ENCODE measurements around the gene ADCK2.
"Not testable (repeated sequence)": the region's sequence is repeated elsewhere in the genome, so short reads cannot be mapped to it uniquely, and the experiment has no call there.

Gene ADCK2

GRCh38 chr7:140691376-140692045 lies 18.8 kb downstream of the ADCK2 start:
- Histone ChIP-seq H3K4me1 (ENCODE audit: control insufficient read depth, insufficient read depth, low read length) (no peaks in the 10 kb centered on the region), H3K9me3 (ENCODE audit: control insufficient read depth, insufficient read depth, low read length) (no peaks in the 10 kb centered on the region), H3K36me3 (ENCODE audit: control insufficient read depth, insufficient read depth, low read length) (peaks cover 3% of the 10 kb centered on the region), H3K4me3 (ENCODE audit: low read depth, low read length) (no peak overlapping the region), H3K9ac (ENCODE audit: low read depth, low read length) (no peak overlapping the region), H3K27me3 (ENCODE audit: control insufficient read depth, insufficient read depth, low read length) (no peaks in the 10 kb centered on the region)

GRCh38 chr7:140693849-140694248 lies 21.1 kb downstream of the ADCK2 start:
- H3K9me3 ChIP-seq (ENCODE audit: control insufficient read depth, insufficient read depth, low read length); H3K36me3 ChIP-seq (ENCODE audit: control insufficient read depth, insufficient read depth, low read length); H3K9ac ChIP-seq (ENCODE audit: low read depth, low read length); H3K27me3 ChIP-seq (ENCODE audit: control insufficient read depth, insufficient read depth, low read length); H3K4me1 ChIP-seq (ENCODE audit: control insufficient read depth, insufficient read depth, low read length); H3K4me3 ChIP-seq (ENCODE audit: low read depth, low read length): not testable (repeated sequence)

GRCh38 chr7:140694592-140694991 lies 21.8 kb downstream of the ADCK2 start:
- H3K4me1 ChIP-seq (ENCODE audit: control insufficient read depth, insufficient read depth, low read length): no peaks in the 10 kb centered on the region
- H3K36me3 ChIP-seq (ENCODE audit: control insufficient read depth, insufficient read depth, low read length): peaks cover 3% of the 10 kb centered on the region
- H3K9me3 ChIP-seq (ENCODE audit: control insufficient read depth, insufficient read depth, low read length): no peaks in the 10 kb centered on the region
- H3K9ac ChIP-seq (ENCODE audit: low read depth, low read length): no peak overlapping the region
- H3K4me3 ChIP-seq (ENCODE audit: low read depth, low read length): no peak overlapping the region
- H3K27me3 ChIP-seq (ENCODE audit: control insufficient read depth, insufficient read depth, low read length): no peaks in the 10 kb centered on the region

- Histone ChIP-seq H3K9me3 (ENCODE audit: control insufficient read depth, insufficient read depth, low read length) (no peaks in the 10 kb centered on the region), H3K4me3 (ENCODE audit: low read depth, low read length) (no peak overlapping the region), H3K36me3 (ENCODE audit: control insufficient read depth, insufficient read depth, low read length) (peaks cover 3% of the 10 kb centered on the region), H3K9ac (ENCODE audit: low read depth, low read length) (no peak overlapping the region), H3K4me1 (ENCODE audit: control insufficient read depth, insufficient read depth, low read length) (no peaks in the 10 kb centered on the region), H3K27me3 (ENCODE audit: control insufficient read depth, insufficient read depth, low read length) (no peaks in the 10 kb centered on the region)
These were observed 22.6 kb downstream of the ADCK2 start for GRCh38 chr7:140695381-140695780.

GRCh38 chr7:140696024-140696679 lies 23.4 kb downstream of the ADCK2 start:
- Histone ChIP-seq H3K4me3 (ENCODE audit: low read depth, low read length) (peak overlapping the region; percentile 88), H3K9ac (ENCODE audit: low read depth, low read length) (peak overlapping the region; percentile 77), H3K4me1 (ENCODE audit: control insufficient read depth, insufficient read depth, low read length) (no peaks in the 10 kb centered on the region), H3K9me3 (ENCODE audit: control insufficient read depth, insufficient read depth, low read length) (no peaks in the 10 kb centered on the region), H3K36me3 (ENCODE audit: control insufficient read depth, insufficient read depth, low read length) (peaks cover 3% of the 10 kb centered on the region), H3K27me3 (ENCODE audit: control insufficient read depth, insufficient read depth, low read length) (no peaks in the 10 kb centered on the region)

- Histone ChIP-seq H3K36me3 (ENCODE audit: control insufficient read depth, insufficient read depth, low read length) (peaks cover under 1% of the 10 kb centered on the region), H3K27me3 (ENCODE audit: control insufficient read depth, insufficient read depth, low read length) (no peaks in the 10 kb centered on the region), H3K9me3 (ENCODE audit: control insufficient read depth, insufficient read depth, low read length) (no peaks in the 10 kb centered on the region), H3K4me3 (ENCODE audit: low read depth, low read length) (peak within 1 kb of the TSS; percentile 88), H3K9ac (ENCODE audit: low read depth, low read length) (peak within 1 kb of the TSS; percentile 77), H3K4me1 (ENCODE audit: control insufficient read depth, insufficient read depth, low read length) (no peaks in the 10 kb centered on the region)
These were observed 24.1 kb downstream of the ADCK2 start, which contains the start of gene NDUFB2 for GRCh38 chr7:140696680-140697446. Gene NDUFB2 (plus strand): TSS chr7:140696708. CDS start chr7:140696745, 37 bp downstream.

- no peaks in the 10 kb centered on the region for H3K27me3 ChIP-seq (ENCODE audit: control insufficient read depth, insufficient read depth, low read length)
- peak overlapping the region; percentile 51 for H3K9ac ChIP-seq (ENCODE audit: low read depth, low read length)
- no peaks in the 10 kb centered on the region for H3K36me3 ChIP-seq (ENCODE audit: control insufficient read depth, insufficient read depth, low read length)
- H3K9me3 ChIP-seq (ENCODE audit: control insufficient read depth, insufficient read depth, low read length): no peaks in the 10 kb centered on the region
- peak overlapping the region; percentile 88 for H3K4me3 ChIP-seq (ENCODE audit: low read depth, low read length)
- H3K4me1 ChIP-seq (ENCODE audit: control insufficient read depth, insufficient read depth, low read length): no peaks in the 10 kb centered on the region
These were observed 24.9 kb downstream of the ADCK2 start for GRCh38 chr7:140697447-140698143.

- Histone ChIP-seq H3K36me3 (ENCODE audit: control insufficient read depth, insufficient read depth, low read length) (no peaks in the 10 kb centered on the region), H3K4me1 (ENCODE audit: control insufficient read depth, insufficient read depth, low read length) (no peaks in the 10 kb centered on the region), H3K9me3 (ENCODE audit: control insufficient read depth, insufficient read depth, low read length) (no peaks in the 10 kb centered on the region), H3K4me3 (ENCODE audit: low read depth, low read length) (no peak overlapping the region), H3K27me3 (ENCODE audit: control insufficient read depth, insufficient read depth, low read length) (no peaks in the 10 kb centered on the region), H3K9ac (ENCODE audit: low read depth, low read length) (no peak overlapping the region)
These were observed 25.7 kb downstream of the ADCK2 start for GRCh38 chr7:140698477-140698876.

- H3K27me3 ChIP-seq (ENCODE audit: control insufficient read depth, insufficient read depth, low read length): no peaks in the 10 kb centered on the region
- H3K4me3 ChIP-seq (ENCODE audit: low read depth, low read length): no peak overlapping the region
- no peaks in the 10 kb centered on the region for H3K4me1 ChIP-seq (ENCODE audit: control insufficient read depth, insufficient read depth, low read length)
- H3K36me3 ChIP-seq (ENCODE audit: control insufficient read depth, insufficient read depth, low read length): peaks cover 6% of the 10 kb centered on the region
- H3K9ac ChIP-seq (ENCODE audit: low read depth, low read length): no peak overlapping the region
- H3K9me3 ChIP-seq (ENCODE audit: control insufficient read depth, insufficient read depth, low read length): no peaks in the 10 kb centered on the region
These were observed 30.0 kb downstream of the ADCK2 start for GRCh38 chr7:140702774-140703173.

- Histone ChIP-seq H3K27me3 (ENCODE audit: control insufficient read depth, insufficient read depth, low read length) (no peaks in the 10 kb centered on the region), H3K4me3 (ENCODE audit: low read depth, low read length) (no peak overlapping the region), H3K36me3 (ENCODE audit: control insufficient read depth, insufficient read depth, low read length) (peaks cover 6% of the 10 kb centered on the region), H3K9ac (ENCODE audit: low read depth, low read length) (no peak overlapping the region), H3K4me1 (ENCODE audit: control insufficient read depth, insufficient read depth, low read length) (no peaks in the 10 kb centered on the region), H3K9me3 (ENCODE audit: control insufficient read depth, insufficient read depth, low read length) (no peaks in the 10 kb centered on the region)
These were observed 31.5 kb downstream of the ADCK2 start for GRCh38 chr7:140704205-140704604.

- H3K36me3 ChIP-seq (ENCODE audit: control insufficient read depth, insufficient read depth, low read length): peaks cover 6% of the 10 kb centered on the region
- H3K27me3 ChIP-seq (ENCODE audit: control insufficient read depth, insufficient read depth, low read length): no peaks in the 10 kb centered on the region
- H3K9ac ChIP-seq (ENCODE audit: low read depth, low read length): no peak overlapping the region
- no peak overlapping the region for H3K4me3 ChIP-seq (ENCODE audit: low read depth, low read length)
- no peaks in the 10 kb centered on the region for H3K9me3 ChIP-seq (ENCODE audit: control insufficient read depth, insufficient read depth, low read length)
- no peaks in the 10 kb centered on the region for H3K4me1 ChIP-seq (ENCODE audit: control insufficient read depth, insufficient read depth, low read length)
These were observed 34.4 kb downstream of the ADCK2 start for GRCh38 chr7:140707132-140707531.

Data from iPS-15b (cell line).